SJSA1 (cell line): ENCODE measurements around the gene OR4X2. TPM values are rescaled to one million over a fixed set of nuclear protein-coding genes. Genes with fewer than 3 reads are reported as not detected.
"Not testable (repeated sequence)": the region's sequence is repeated elsewhere in the genome, so short reads cannot be mapped to it uniquely, and the experiment has no call there.

Source experiments
- DNase-seq, 2 experiments: peaks; one replicate each; pipeline ENCODE4 v3.0.0-alpha.2; 2015 to 2020; ENCODE audit warnings: low spot score in 2 of 2, low read depth in 1 of 2
- H3K27ac ChIP-seq: fragments of 250-450 bp; sonication (Bioruptor Pico); 2 replicates; pipeline ENCODE4 v1.5.1; 2020; ENCODE audit warnings: mild to moderate bottlenecking, moderate library complexity
- H3K27me3 ChIP-seq: fragments of 250-450 bp; sonication (Bioruptor Pico); replicated peaks from 2 replicates; pipeline ENCODE4 v1.5.1; 2020; ENCODE audit warnings: mild to moderate bottlenecking, moderate library complexity
- H3K36me3 ChIP-seq: fragments of 250-450 bp; sonication (Bioruptor Pico); 2 replicates; pipeline ENCODE4 v1.5.1; 2020; ENCODE audit warnings: mild to moderate bottlenecking
- H3K4me1 ChIP-seq: fragments of 250-450 bp; sonication (Bioruptor Pico); replicated peaks from 2 replicates; pipeline ENCODE4 v1.6.1; 2021; ENCODE audit warnings: mild to moderate bottlenecking
- H3K4me3 ChIP-seq: fragments of 250-450 bp; sonication (Bioruptor Pico); 2 replicates; pipeline ENCODE4 v1.5.1; 2020; ENCODE audit warnings: mild to moderate bottlenecking
- H3K9me3 ChIP-seq: fragments of 250-450 bp; sonication (Bioruptor Pico); replicated peaks from 2 replicates; pipeline ENCODE4 v1.5.1; 2020; ENCODE audit warnings: mild to moderate bottlenecking
- total RNA-seq: library from RNA; depleted of rRNA; stranded (reverse); fragments of >200 nt; shearing (Covaris generic); gene quantifications from 2 replicates; pipeline ENCODE4 v1.2.3, GENCODE V29; 2014; rRNA removed

The OR4X2 gene, protein sequence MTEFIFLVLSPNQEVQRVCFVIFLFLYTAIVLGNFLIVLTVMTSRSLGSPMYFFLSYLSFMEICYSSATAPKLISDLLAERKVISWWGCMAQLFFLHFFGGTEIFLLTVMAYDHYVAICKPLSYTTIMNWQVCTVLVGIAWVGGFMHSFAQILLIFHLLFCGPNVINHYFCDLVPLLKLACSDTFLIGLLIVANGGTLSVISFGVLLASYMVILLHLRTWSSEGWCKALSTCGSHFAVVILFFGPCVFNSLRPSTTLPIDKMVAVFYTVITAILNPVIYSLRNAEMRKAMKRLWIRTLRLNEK
- not detected in 2 replicates for total RNA-seq

DNA sequence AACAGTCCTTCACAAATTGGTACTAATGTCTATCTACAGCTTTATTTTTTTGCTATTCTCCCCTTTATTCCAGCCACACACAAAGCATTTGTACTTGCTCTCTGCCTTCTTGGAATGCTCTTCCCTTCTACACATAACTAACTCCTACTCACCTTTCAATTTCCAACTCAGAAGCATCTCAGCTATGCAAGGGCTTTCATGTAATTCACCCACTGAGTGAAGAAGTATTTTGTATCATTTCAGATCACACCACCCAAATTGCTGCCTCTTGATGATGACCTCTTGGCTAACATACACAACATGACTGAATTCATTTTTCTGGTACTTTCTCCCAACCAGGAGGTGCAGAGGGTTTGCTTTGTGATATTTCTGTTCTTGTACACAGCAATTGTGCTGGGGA, at the start of gene OR4X2:
Gene OR4X2, plus strand, starts transcription at position 301 of the 400 bp plus-strand sequence. Its CDS starts 0 bp downstream, at position 301.
- H3K4me1 ChIP-seq: no peaks in the 10 kb centered on the region
- H3K4me3 ChIP-seq: no peak within 1 kb of the TSS
- H3K27ac ChIP-seq: no peak within 1 kb of the TSS
- no peaks in the 10 kb centered on the region; the same call in 1 of the 2 replicates for H3K27me3 ChIP-seq
- no peaks in the 10 kb centered on the region for H3K36me3 ChIP-seq
- H3K9me3 ChIP-seq: no peaks in the 10 kb centered on the region; the same call in 1 of the 2 replicates
- no peak for DNase-seq

DNA sequence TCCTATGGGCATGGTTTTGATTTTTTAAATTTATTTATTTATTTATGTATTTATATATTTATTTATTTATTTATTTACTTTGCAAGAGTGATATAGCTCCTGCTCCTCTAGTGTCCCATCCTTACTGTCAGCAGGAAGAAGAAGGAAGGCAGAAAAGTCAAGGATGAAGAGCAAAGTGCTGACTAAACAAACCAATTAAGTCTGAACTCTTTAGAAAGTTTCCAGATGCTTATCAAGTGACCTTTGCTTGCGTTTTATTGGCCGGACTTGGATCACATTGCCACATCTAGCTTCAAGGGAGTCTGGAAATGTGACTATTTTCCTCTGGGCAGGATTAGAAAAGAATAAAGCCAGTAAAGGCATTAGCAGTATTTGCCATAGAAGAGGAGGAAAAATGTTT, 37.0 kb upstream of the OR4X2 start:
- H3K27ac ChIP-seq: no peak overlapping the region
- no peak for DNase-seq

DNA sequence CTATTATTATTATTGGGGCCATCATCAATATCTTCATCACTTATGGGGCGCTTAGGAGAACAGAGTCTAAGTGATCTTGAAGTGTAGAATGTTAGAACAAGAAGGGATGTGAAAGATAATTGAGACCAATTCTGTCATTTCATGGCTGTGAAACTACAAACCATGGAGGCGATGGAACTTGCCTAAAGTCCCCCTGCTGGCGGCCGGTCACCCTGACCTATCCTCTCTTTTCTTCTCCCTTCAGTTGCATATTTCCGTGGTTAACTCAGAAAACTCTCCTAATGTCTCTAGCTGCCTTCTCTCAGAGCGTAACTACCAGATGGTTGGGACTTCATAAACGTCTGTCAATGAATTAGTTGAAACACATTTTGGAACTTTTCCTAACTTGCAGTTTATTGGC, 34.9 kb upstream of the OR4X2 start:
- no peaks in the 10 kb centered on the region for H3K9me3 ChIP-seq
- H3K27me3 ChIP-seq: no peaks in the 10 kb centered on the region
- H3K36me3 ChIP-seq: no peaks in the 10 kb centered on the region
- H3K4me3 ChIP-seq: no peak overlapping the region
- no peaks in the 10 kb centered on the region for H3K4me1 ChIP-seq
- H3K27ac ChIP-seq: no peak overlapping the region
- DNase-seq: no peak

More for the DNA sequence above, 37.0 kb upstream of the OR4X2 start:
- Histone ChIP-seq H3K4me3 (no peak overlapping the region), H3K27me3 (no peaks in the 10 kb centered on the region), H3K36me3 (no peaks in the 10 kb centered on the region), H3K9me3 (no peaks in the 10 kb centered on the region), H3K4me1 (no peaks in the 10 kb centered on the region)

DNA sequence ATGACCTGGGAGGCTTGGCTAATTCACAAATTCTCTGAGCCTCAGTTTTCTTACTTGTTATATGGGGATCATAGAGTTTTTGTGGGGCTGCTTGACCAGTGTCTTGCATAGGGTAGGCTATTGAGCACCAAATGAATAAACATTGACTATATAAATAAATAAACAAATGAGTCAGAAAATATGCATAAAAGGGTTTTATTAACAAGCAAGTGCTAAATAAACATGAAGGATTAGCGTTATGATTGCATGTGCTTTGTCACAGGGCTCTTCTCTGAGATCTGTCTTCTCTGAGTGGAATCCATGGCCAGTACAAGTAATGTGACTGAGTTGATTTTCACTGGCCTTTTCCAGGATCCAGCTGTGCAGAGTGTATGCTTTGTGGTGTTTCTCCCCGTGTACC, 28.4 kb upstream of the OR4X2 start, which contains the start of gene OR4B1:
Gene OR4B1, plus strand, starts transcription at position 301 of the 400 bp plus-strand sequence. Its CDS starts 0 bp downstream, at position 301.
- Histone ChIP-seq H3K27ac (no peak within 1 kb of the TSS), H3K9me3 (no peaks in the 10 kb centered on the region), H3K4me3 (no peak within 1 kb of the TSS), H3K36me3 (no peaks in the 10 kb centered on the region), H3K4me1 (no peaks in the 10 kb centered on the region), H3K27me3 (no peaks in the 10 kb centered on the region; the same call in 1 of the 2 replicates)
- DNase-seq: no peak

DNA sequence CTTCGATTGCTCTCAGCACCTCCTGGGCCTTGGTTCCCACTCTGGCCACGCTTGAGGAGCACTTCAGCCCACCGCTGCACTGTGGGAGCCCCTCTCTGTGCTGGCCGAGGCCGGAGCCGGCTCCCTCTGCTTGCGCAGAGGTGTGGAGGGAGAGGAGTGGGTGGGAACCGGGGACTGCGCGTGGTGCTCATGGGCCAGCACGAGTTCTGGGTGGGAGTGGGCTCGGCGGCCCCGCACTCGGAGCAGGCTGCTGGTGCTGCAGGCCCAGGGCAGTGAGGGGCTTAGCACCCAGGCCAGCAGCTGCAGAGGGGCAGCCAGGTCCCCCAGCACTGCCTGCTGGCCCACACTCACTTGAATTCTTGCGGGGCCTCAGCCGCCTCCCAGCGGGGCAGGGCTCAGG, 16.1 kb upstream of the OR4X2 start:
- Histone ChIP-seq H3K4me3 (no peak overlapping the region), H3K27ac (no peak overlapping the region), H3K4me1 (no peaks in the 10 kb centered on the region), H3K27me3 (no peaks in the 10 kb centered on the region), H3K9me3 (no peaks in the 10 kb centered on the region), H3K36me3 (no peaks in the 10 kb centered on the region)
- DNase-seq: no peak

DNA sequence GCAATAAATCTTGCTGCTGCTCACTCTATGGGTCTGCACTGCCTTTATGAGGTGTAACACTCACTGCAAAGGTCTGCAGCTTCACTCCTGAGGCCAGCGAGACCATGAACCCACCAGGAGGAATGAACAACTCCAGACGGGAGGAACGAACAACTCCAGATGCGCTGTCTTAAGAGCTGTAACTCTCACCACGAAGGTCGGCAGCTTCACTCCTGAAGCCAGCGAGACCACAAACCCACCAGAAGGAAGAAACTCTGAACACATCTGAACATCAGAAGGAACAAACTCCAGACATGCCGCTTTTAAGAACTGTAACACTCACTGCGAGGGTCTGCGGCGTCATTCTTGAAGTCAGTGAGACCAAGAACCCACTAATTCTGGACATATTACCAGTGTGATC, 14.8 kb upstream of the OR4X2 start:
- not testable (repeated sequence) for H3K4me3 ChIP-seq, H3K27ac ChIP-seq, H3K4me1 ChIP-seq, H3K9me3 ChIP-seq, H3K27me3 ChIP-seq, DNase-seq, H3K36me3 ChIP-seq

DNA sequence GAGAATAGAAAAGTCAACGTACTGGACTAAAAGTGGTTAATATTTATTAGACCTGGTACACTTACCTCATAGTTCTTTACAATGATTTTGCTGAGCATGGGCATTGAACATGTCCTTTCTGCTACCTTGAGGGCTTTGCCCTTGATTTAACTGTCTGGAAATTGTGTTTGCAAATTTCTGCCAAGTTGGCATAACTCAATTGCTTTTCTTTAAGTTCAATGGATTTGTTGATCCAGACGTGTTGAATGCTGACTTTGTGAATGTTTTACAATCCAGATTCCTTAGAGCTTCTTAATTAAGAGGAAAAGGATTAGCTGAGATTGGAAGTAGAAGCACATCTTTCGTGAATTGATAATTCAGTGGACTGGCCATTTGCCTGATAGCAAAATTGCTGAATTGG, 7.2 kb upstream of the OR4X2 start:
- Histone ChIP-seq H3K9me3 (no peaks in the 10 kb centered on the region), H3K4me1 (no peaks in the 10 kb centered on the region), H3K36me3 (no peaks in the 10 kb centered on the region), H3K27me3 (peaks cover 2% of the 10 kb centered on the region), H3K27ac (no peak overlapping the region), H3K4me3 (no peak overlapping the region)
- DNase-seq: no peak

DNA sequence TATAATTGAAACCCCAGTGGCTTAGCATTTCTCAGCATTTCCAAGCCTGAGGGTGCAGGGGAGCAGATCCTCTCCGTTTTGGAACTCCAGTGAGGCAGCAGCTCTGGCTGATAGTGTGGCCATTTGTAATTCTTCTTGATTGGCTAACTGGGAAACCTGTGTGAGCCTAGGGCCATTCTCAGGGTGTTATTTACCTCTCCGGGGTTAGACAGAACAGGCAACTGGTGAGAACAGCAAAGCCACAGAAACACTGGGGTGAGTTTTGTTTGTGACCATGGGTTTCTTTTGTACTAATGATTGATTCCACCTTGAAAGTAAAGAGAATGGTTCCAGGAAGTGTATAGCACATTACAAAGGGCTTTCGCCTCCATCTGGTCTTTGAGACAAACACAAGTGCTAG, 2.4 kb upstream of the OR4X2 start:
- H3K27ac ChIP-seq: no peak overlapping the region
- peaks cover 2% of the 10 kb centered on the region; the same call in 1 of the 2 replicates for H3K27me3 ChIP-seq
- H3K9me3 ChIP-seq: no peaks in the 10 kb centered on the region
- H3K36me3 ChIP-seq: no peaks in the 10 kb centered on the region
- H3K4me3 ChIP-seq: no peak overlapping the region
- no peak for DNase-seq
- no peaks in the 10 kb centered on the region for H3K4me1 ChIP-seq

DNA sequence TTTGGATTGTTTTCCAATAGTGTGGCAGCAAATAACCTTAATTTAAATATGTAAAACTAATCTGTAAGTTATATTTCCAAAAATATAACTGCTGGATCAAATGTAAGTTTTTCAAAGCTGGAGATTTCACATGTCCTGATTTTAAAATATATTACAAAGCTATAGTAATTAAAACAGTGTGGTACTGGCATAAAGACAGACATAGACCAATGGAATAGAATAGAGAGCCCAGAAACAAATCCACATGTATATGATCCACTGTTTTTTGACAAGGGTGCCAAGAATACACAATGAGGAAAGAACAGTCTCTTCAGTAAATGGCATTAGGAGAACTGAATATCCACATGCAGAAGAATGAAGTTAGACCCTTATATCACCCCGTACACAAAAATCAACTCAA, 4.0 kb downstream of the OR4X2 start:
- no peak for DNase-seq
- Histone ChIP-seq H3K36me3 (no peaks in the 10 kb centered on the region), H3K27me3 (no peaks in the 10 kb centered on the region; the same call in 1 of the 2 replicates), H3K9me3 (no peaks in the 10 kb centered on the region; the same call in 1 of the 2 replicates), H3K27ac (no peak overlapping the region), H3K4me1 (no peaks in the 10 kb centered on the region), H3K4me3 (no peak overlapping the region)

DNA sequence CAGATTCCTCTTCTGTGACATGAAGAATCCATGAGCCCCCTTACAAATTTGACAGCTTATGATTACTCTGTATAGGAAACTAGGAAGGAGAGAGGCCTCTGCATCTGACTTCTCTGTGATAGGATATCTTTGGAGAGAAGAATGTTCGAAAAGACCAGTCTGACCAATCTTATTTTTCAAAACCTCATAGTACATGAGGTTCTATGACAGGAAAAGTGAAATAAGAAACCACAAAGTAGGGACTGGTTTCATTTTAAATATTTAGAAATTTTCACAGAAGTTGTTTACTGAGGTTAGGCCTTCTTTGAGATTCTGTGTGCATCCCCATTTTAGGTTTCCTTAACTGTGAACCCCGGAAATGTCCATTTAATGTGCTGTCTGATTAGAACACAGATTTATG, 16.7 kb downstream of the OR4X2 start:
- no peak overlapping the region for H3K27ac ChIP-seq
- DNase-seq: no peak
- H3K4me3 ChIP-seq: no peak overlapping the region
- no peaks in the 10 kb centered on the region for H3K4me1 ChIP-seq
- no peaks in the 10 kb centered on the region for H3K27me3 ChIP-seq
- no peaks in the 10 kb centered on the region for H3K9me3 ChIP-seq
- H3K36me3 ChIP-seq: no peaks in the 10 kb centered on the region

DNA sequence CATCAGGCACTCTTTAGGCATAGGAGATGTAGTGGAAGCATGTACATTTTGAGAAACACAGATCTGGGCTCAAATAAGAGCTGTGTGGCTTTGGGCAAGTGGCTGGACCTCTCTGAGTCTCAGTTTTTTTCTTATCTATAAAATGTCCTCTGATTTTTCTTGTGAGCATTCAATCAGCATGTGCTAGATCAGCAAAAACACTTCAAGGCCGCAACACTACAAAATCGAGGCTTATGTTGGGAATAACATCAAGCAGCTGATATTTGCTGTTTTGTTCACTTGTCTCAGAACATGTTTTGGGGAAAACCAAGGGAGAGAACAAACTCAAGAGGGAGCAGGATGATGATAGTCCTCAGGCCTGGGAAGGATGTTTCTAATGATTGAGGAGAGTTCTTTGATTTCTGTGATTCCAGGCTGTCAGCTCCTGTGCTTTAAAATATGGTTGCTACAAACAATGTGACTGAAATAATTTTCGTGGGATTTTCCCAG, 18.6 kb downstream of the OR4X2 start, which contains the start of gene OR4X1:
Gene OR4X1, plus strand, starts transcription at position 439 of the 489 bp plus-strand sequence. Its CDS starts 0 bp downstream, at position 439.
- H3K27me3 ChIP-seq: no peaks in the 10 kb centered on the region
- no peak for DNase-seq
- no peaks in the 10 kb centered on the region for H3K4me1 ChIP-seq
- H3K36me3 ChIP-seq: no peaks in the 10 kb centered on the region
- H3K4me3 ChIP-seq: no peak within 1 kb of the TSS
- no peaks in the 10 kb centered on the region for H3K9me3 ChIP-seq
- H3K27ac ChIP-seq: no peak within 1 kb of the TSS

DNA sequence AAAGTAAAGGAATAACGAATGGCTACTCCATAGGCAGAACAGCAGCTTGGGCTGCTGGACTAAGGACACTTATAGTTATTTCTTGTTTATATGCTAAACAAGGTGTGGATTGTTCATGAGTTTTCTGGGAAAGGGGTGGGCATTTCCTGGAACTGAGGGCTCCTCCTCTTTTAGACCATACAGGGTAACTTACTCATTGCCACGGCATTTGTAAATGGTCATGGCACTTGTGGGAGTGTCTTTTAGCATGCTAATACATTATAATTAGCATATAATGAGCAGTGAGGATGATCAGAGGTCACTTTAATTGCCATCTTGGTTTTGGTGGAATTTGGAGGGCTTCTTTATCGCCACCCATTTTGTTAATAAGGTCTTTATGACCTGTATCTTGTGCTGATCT, 25.7 kb downstream of the OR4X2 start:
- Histone ChIP-seq H3K4me1 (no peaks in the 10 kb centered on the region), H3K27me3 (no peaks in the 10 kb centered on the region), H3K9me3 (no peaks in the 10 kb centered on the region), H3K4me3 (no peak overlapping the region), H3K27ac (no peak overlapping the region), H3K36me3 (no peaks in the 10 kb centered on the region)
- no peak for DNase-seq

DNA sequence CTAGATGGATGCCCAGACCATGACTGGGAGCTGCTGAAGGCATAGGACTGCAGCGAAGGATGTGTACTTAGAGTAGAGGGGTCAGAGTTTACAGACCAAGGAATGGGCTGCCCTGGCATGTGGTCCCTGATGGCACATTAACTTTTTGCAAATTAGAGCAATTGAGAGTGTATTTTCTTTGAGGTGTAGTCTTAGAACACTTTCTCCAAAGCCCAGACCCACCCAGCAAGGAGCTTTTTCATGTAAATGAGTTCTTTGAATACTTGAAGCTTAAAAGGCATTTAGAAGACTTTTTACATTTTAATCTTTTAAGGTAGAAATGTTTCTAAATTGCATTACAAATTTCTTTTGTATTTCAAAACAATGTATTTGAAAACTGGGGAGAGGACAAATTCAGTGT, 27.7 kb downstream of the OR4X2 start:
- H3K4me1 ChIP-seq: no peaks in the 10 kb centered on the region
- no peaks in the 10 kb centered on the region for H3K27me3 ChIP-seq
- H3K27ac ChIP-seq: no peak overlapping the region
- DNase-seq: no peak
- H3K9me3 ChIP-seq: no peaks in the 10 kb centered on the region
- H3K4me3 ChIP-seq: no peak overlapping the region
- no peaks in the 10 kb centered on the region for H3K36me3 ChIP-seq
